Sigmoid colon (tissue), 4 donors: ENCODE results near the gene PTPA.

ENCODE experiments used
- CTCF ChIP-seq, 4 experiments: fragments of 450-650 bp in 3 of 4; fragments of 200-600 bp in 1 of 4; IDR thresholded peaks; one replicate each; pipeline ENCODE4 v1.5.1; 2016 to 2019; ENCODE audit warnings: antibody characterized with exemption in 4 of 4, mild to moderate bottlenecking in 3 of 4, moderate library complexity in 2 of 4
- EP300 ChIP-seq, 4 donors: sonication (generic); formaldehyde crosslinking; IDR thresholded peaks; one replicate each; pipeline ENCODE4 v1.6.1; 2017; ENCODE audit warnings: antibody characterized with exemption in 4 of 4
- POLR2A ChIP-seq, 2 donors: fragments of 450-650 bp; IDR thresholded peaks; one replicate each; pipeline ENCODE4 v1.6.1; 2016; ENCODE audit warnings: antibody characterized with exemption in 2 of 2, mild to moderate bottlenecking in 2 of 2, moderate library complexity in 2 of 2
- POLR2AphosphoS5 ChIP-seq, 4 donors: sonication (generic); formaldehyde crosslinking; IDR thresholded peaks; one replicate each; pipeline ENCODE4 v1.6.1; 2017; ENCODE audit warnings: antibody characterized with exemption in 4 of 4

- TF ChIP-seq CTCF (IDR thresholded peaks at IDR 0.05) (peak in 3 of 4 experiments; percentile 62 to 81 (median 66)), POLR2AphosphoS5 (IDR thresholded peaks at IDR 0.05) (peak; percentile 40 to 74 (median 62)), EP300 (IDR thresholded peaks at IDR 0.05) (no peak), POLR2A (IDR thresholded peaks at IDR 0.05) (no peak)
Observed at GRCh38 chr9:129143031-129143927, 32.1 kb downstream of the PTPA start.
